ENCODE results near the gene TNFSF9.
"Not testable (repeated sequence)": the region's sequence is repeated elsewhere in the genome, so short reads cannot be mapped to it uniquely, and the experiment has no call there.

GRCh38 chr19:6508028-6508771 is 22.6 kb upstream of the TNFSF9 start:
- not testable (repeated sequence) for TF ChIP-seq CTCF, EP300, POLR2A (IDR thresholded peaks at IDR 0.05)
